Activated T-cell treated with anti-CD3 and anti-CD28 coated beads for 1 hour (primary cell): Measurements from ENCODE around the gene CDC25A.
"Not testable (repeated sequence)": the region's sequence is repeated elsewhere in the genome, so short reads cannot be mapped to it uniquely, and the experiment has no call there.

Experiments used
- DNase-seq: peaks from one replicate; pipeline ENCODE4 v3.0.0-alpha.2; 2020; ENCODE audit warnings: low read depth

The CDC25A gene

GRCh38 chr3:48140936-48141603 is 47.1 kb downstream of the CDC25A start:
- no peak for DNase-seq

GRCh38 chr3:48140336-48140757 is 47.9 kb downstream of the CDC25A start:
- no peak for DNase-seq

- DNase-seq: no peak
These were observed 50.7 kb downstream of the CDC25A start for GRCh38 chr3:48137425-48137999.

GRCh38 chr3:48135552-48136495 is 52.4 kb downstream of the CDC25A start:
- DNase-seq: no peak

- no peak for DNase-seq
These were observed 57.8 kb downstream of the CDC25A start for GRCh38 chr3:48130321-48130904.

- DNase-seq: no peak
These were observed 58.3 kb downstream of the CDC25A start for GRCh38 chr3:48129921-48130320.

- no peak for DNase-seq
These were observed 59.4 kb downstream of the CDC25A start for GRCh38 chr3:48128774-48129173.

GRCh38 chr3:48125886-48126622 is 62.2 kb downstream of the CDC25A start:
- no peak for DNase-seq

- DNase-seq: no peak
These were observed 63.1 kb downstream of the CDC25A start for GRCh38 chr3:48125013-48125705.

GRCh38 chr3:48123346-48123745 is 64.9 kb downstream of the CDC25A start:
- no peak for DNase-seq

GRCh38 chr3:48122504-48122903 is 65.7 kb downstream of the CDC25A start:
- DNase-seq: no peak

GRCh38 chr3:48120223-48120622 is 68.0 kb downstream of the CDC25A start:
- no peak for DNase-seq

- no peak for DNase-seq
These were observed 68.6 kb downstream of the CDC25A start for GRCh38 chr3:48119505-48120193.

- DNase-seq: no peak
These were observed 69.3 kb downstream of the CDC25A start for GRCh38 chr3:48118928-48119327.

- DNase-seq: no peak
These were observed 69.9 kb downstream of the CDC25A start for GRCh38 chr3:48118322-48118721.

GRCh38 chr3:48112813-48113212 is 75.4 kb downstream of the CDC25A start:
- no peak for DNase-seq

- not testable (repeated sequence) for DNase-seq
These were observed 76.0 kb downstream of the CDC25A start for GRCh38 chr3:48112108-48112791.

GRCh38 chr3:48110463-48110862 is 77.8 kb downstream of the CDC25A start:
- no peak for DNase-seq

- DNase-seq: no peak
These were observed 81.0 kb downstream of the CDC25A start for GRCh38 chr3:48107227-48107626.
